ENCODE results near the gene CHST15.

The CHST15 gene

GRCh38 chr10:124010024-124010423 is 83.4 kb downstream of the CHST15 start:
- TF ChIP-seq, protein P1, sequence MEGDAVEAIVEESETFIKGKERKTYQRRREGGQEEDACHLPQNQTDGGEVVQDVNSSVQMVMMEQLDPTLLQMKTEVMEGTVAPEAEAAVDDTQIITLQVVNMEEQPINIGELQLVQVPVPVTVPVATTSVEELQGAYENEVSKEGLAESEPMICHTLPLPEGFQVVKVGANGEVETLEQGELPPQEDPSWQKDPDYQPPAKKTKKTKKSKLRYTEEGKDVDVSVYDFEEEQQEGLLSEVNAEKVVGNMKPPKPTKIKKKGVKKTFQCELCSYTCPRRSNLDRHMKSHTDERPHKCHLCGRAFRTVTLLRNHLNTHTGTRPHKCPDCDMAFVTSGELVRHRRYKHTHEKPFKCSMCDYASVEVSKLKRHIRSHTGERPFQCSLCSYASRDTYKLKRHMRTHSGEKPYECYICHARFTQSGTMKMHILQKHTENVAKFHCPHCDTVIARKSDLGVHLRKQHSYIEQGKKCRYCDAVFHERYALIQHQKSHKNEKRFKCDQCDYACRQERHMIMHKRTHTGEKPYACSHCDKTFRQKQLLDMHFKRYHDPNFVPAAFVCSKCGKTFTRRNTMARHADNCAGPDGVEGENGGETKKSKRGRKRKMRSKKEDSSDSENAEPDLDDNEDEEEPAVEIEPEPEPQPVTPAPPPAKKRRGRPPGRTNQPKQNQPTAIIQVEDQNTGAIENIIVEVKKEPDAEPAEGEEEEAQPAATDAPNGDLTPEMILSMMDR (IDR thresholded peaks at IDR 0.05) = no peak

- TF ChIP-seq, protein P1 (IDR thresholded peaks at IDR 0.05) = no peak
Observed at GRCh38 chr10:124009231-124010015, 84.0 kb downstream of the CHST15 start.

DNA sequence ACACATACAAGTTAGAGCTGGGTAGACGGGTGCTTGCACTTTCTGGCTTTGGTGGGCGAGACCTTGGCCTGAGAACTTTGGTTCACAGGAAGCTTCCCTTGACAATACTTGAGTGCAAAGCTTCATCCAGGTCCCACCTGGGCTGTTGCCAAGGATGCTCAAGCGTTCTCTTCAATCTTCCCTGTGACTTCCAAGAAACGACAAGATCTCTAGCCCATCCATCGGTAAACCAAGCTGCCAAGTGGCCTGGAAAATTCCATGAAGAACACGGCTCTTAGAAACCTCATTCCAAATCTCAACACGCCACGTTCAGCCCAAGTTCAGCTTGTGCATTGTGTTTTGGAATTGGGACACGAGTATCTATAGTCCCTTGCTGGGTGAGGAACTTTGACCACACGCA is 84.7 kb downstream of the CHST15 start:
- TF ChIP-seq, protein P1 (IDR thresholded peaks at IDR 0.05) = no peak

DNA sequence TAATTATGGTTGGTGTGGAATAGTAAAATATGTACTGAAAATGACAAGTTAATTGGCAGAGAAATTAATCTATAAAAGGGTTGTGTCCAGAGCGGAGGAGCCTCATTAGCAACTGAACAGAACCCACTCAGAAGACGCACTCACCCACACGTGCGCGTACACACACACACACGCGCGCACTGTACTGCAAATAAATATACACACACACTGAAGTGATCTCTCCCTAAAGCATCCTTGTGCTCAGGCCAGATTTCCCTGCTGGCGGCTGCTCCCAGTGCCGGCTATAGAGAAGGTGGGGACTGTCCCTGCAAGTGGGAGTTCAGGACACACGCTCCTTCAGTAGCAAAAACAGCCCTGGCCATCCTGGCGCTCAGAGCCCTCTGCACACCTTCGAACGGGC is 85.2 kb downstream of the CHST15 start:
- TF ChIP-seq, protein P1 (IDR thresholded peaks at IDR 0.05) = no peak

DNA sequence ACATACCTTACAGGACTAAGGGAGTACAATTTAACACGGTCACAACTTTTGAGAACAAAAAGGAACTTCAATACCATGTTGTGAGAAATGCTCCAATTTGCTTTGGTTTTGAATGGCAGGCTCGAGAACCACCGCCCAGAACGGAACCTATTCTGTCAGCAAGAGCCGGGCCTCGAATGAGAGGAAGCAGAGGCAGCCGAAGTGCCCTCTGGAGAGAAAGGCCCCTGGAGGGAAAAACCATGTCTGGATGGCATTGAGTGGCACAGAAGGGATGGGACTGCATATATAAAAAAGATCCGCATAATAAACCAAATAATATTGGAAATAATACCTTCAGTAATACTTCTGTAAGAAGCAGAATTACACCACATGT is 85.6 kb downstream of the CHST15 start:
- TF ChIP-seq, protein P1 (IDR thresholded peaks at IDR 0.05) = no peak

DNA sequence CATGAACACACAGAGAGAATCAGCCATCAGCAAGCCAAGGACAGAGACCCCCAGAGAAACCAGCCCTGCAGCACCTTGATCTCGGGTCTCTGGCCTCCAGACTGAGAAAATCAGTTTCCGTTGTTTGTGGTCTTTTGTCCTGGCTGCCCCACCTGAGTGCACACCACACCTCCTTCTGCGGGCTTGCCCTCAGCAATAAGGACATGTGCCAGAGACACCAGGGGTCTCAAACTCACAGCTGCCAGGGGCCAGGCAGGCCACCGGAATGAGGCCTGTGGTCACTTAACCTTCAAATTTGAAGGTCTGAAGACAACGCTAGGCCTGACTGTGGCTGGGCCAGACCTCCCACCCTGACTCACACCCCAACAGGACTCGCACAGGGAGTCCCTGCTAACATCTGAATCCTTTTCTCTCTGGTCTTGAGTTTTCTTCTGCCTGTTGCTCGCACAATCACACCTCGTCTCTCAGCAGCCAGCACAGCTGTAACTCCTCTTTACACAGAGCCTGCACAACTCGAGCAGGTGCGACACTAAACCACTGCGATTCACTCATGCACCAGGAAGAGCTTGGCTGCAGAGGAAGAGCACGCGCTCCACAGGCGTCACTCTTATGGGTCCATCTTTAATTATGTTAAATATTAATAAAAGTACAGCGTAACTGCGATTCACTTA is 86.2 kb downstream of the CHST15 start:
- TF ChIP-seq, protein P1 (IDR thresholded peaks at IDR 0.05) = no peak

GRCh38 chr10:124006526-124006925 is 86.9 kb downstream of the CHST15 start:
- TF ChIP-seq, protein P1 (IDR thresholded peaks at IDR 0.05) = no peak
